HG03280 (cell line): Measurements from ENCODE around the gene CSF2.

Experiments used
- ATAC-seq: cut with Tn5 transposase; IDR thresholded peaks from one replicate; pipeline ENCODE4 v1.9.1; 2021; ENCODE audit warnings: mild to moderate bottlenecking, moderate library complexity; ENCODE audit not compliant: unreplicated experiment

The CSF2 gene

DNA sequence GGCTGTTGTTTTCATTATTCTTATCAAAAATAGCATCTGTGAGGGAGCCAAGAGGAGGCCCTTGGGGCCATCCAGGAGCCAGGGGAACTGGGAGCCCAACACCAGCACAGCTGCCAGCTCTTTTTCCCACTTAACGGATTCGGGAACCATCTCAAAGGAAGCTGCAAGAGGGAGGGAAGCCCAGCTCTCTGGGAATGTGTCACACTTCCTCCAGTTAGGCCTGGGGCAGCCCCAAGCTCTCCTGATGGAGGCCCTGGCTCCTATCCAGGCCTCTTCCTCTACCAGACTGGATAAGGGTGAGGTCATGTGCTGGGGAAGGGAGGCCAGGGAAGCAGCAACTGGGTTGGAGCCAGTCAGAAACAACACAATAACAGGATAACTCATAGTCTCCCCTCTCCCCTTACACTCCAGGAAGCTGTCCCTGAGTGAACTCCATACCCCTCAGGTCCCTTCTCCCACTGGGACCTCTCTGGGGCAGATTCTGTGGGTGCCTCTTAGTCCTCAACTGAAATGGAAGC, 12.7 kb downstream of the CSF2 start:
- ATAC-seq, result no peak

DNA sequence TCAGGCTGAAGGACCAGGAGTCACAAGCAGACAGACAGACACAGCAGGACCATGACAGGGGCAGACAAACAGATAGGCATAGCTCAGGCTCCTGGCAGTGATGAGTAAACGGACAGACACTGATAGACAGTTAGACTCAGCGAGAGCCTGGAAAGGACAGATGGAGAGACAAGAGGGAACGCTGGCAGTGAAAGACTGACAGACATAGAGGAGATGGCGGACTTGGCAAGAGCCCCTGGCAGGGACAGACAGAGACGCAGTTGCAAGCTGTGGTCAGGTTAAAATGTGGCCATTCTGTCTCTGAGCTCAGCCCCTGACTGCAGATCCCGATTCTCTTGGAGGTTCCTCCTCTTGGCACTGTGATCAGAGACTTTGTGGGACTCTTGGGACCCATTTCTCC, 13.6 kb downstream of the CSF2 start:
- ATAC-seq, result no peak

GRCh38 chr5:132087661-132088060, 14.1 kb downstream of the CSF2 start:
- ATAC-seq, result no peak

GRCh38 chr5:132089363-132089762, 15.8 kb downstream of the CSF2 start:
- ATAC-seq, result no peak

GRCh38 chr5:132090107-132090506, 16.5 kb downstream of the CSF2 start:
- no peak for ATAC-seq

DNA sequence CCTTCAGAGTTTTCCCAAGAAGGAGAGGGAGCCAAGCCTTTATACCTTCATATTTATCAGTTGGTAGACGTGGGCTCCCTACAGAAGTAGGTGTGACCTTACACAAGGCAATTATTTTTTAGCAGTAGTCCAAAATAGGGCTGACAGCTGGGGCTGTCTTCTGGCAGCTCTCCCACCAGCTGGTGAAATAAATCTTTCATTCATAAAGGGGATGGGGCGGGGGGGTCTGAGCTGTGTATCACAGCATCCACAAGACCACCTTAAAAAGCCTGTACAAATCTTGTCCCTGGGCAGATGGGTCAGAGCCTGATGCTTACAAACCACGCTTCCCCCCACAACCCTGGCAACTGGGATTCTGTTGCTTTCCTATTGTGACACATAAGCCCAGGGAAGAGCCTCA, 19.7 kb downstream of the CSF2 start:
- no peak for ATAC-seq

- ATAC-seq, result no peak
Observed at GRCh38 chr5:132094393-132095076, 20.9 kb downstream of the CSF2 start.

- no peak for ATAC-seq
Observed at GRCh38 chr5:132095077-132095410, 21.5 kb downstream of the CSF2 start.

- no peak for ATAC-seq
Observed at GRCh38 chr5:132095424-132095972, 21.9 kb downstream of the CSF2 start.

- no peak for ATAC-seq
Observed at GRCh38 chr5:132096904-132097303, 23.3 kb downstream of the CSF2 start.

DNA sequence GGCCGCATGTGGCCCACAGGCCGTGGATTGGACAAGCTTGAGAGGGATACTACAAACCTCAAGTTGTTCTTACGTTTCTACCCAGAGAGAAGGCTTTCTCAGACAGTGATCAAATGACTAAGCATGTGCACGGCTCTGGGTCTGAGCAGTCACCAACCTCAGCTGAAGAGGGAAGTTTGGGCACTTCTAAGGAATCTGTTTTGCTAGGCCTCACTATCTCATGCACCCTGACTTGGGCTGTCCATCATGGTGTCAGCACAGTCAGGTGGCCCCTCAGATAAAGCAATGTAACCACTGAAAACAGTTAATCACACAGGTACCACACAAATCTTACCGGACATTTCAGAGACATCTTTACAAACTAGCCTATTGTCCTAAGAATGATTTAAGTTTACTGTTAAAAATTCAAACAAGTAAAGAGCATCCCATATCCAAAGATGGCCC, 24.6 kb downstream of the CSF2 start:
- no peak for ATAC-seq

DNA sequence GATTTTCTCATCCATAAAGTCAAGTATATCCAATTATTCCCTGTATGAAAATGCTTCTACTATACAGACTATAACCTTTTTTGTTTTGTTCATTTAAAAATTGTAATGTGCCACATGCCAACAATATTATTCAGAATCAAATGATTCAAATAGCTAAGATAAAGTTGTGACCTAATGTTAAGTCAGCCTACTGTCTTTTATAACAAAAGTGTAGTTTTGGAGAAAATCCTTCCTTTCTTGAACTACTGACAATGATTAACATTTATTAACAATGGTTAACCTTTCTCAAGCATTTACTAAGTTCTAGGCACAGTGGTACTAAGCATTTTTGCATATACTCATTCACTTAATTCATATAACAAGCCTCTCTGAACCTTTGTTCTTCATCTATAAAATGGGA, 25.0 kb downstream of the CSF2 start:
- no peak for ATAC-seq

DNA sequence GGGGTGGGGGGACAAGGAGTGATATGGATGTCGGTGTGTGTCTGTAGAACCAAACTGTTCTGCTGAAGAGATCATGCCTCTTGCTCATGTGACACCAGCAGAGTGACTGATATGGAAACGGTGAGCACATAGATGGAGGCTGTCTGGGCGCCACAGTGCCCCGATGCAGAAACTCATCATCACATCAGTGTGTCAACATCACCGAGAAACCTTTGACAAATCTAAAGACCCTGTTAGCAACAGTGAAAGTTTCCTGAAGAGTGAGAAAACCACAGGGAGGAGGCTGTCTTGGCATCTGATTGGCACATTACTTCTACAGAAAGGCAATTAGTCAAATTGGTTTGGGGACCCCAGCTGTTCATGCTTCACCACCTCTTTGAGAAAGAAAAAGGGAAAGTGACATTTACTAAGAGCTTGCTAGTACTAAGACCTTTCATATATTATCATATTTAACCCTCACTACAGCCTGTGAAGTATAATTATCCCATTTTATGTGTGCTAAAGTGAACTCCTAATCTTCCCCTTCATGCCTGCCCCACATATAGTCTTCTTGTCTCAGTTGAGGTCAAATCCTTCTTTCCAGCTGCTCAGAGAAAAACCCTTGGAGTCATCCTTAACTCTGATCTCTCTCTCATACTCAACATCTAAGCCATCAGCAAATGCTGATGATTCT, 25.6 kb downstream of the CSF2 start:
- ATAC-seq, result peak; percentile 31

- no peak for ATAC-seq
Observed at GRCh38 chr5:132099905-132100304, 26.3 kb downstream of the CSF2 start.

- ATAC-seq, result no peak
Observed at GRCh38 chr5:132100672-132101261, 27.2 kb downstream of the CSF2 start.

DNA sequence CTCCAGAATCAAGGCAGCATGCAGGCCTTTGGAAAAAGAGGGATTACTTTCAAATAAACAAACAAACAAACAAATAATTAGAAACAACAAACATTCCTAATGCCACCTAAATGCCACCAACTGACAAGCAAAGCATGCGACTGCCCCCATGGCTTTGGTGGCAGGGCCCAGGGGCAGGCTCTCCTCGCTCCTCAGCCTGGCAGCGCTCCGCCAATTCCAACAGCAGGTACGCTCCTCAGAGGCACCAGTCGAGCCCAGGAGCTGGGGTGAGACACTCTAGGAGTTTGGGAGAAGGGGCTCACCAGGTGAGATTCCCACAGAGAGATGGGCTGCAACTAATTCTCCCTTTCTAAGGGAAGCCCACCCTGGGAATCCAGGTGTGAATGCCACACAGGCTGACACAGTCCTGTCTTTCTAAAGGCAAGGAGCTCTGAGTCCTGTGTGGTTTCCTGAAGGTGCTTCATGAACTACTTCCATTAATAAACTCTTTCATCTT, 27.8 kb downstream of the CSF2 start:
- ATAC-seq, result no peak

- no peak for ATAC-seq
Observed at GRCh38 chr5:132102101-132102701, 28.6 kb downstream of the CSF2 start.

DNA sequence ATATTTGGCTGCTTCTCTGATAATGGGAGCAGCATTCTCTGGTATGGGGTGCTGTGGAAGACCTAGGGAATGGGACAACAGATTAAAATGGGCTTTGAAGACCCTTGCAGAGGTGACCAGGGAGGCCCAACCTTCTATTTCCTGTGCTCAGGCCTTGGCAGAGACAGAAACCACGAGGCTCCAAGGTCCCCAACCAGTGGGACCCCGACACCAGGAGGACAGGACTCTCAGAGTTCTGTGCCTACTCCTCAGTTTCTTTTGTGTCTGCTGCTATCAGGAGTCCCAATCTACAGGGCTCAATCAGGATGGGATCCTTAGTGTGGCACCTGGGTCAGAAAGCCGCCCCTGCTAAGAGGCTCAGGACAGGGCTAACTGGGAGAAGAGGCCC, 29.3 kb downstream of the CSF2 start:
- no peak for ATAC-seq

- ATAC-seq, result peak; percentile 79
Observed at GRCh38 chr5:132103332-132103951, 29.9 kb downstream of the CSF2 start.

- peak; percentile 6 for ATAC-seq
Observed at GRCh38 chr5:132103969-132104391, 30.4 kb downstream of the CSF2 start.

DNA sequence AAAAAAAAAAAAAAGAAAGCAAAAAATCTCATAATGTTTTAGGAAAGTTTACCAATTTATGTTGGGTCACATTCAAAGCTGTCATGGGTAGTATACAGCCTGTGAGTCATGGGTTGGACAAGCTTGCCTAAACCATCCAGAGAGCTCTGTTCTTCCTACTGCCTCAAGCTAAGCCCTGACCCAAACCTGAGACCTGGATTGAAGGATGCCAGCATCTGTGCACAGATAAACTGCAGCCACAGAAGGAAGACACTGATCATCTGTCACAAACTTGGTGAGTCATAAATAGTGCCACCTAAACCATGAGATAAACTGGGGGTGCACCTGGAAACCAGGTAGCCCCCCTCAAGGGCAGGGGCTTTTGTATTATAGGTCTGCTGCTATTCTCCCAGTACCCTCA, 31.0 kb downstream of the CSF2 start:
- ATAC-seq, result no peak
